Measurements from ENCODE around the gene ABCB6. TPM values are rescaled to one million over a fixed set of nuclear protein-coding genes. Genes with fewer than 3 reads are reported as not detected.

ABCB6 gene
- total RNA-seq, 1 experiment from 2014 or later: 21.1 TPM

DNA sequence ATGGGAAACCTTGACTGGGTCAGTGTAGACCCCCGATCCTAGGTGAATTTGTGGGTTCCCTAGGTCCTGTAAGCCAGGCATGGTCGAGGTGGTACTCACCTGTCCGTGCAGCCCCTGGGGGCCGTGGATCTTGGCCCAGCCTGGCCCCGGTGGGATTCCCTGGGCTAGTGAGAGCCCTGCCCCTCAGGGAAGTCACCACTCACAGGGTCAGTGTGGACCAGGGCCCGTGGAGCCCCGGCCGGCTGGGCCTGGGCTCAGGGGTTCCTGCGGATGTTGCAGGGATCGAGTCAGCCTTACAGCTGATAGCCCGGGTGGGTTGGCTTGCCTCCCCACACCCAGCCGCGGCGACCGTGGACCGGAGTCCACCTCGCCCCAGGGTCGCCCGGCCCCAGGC, 10.2 kb upstream of the ABCB6 start:
- peak overlapping the region; percentile 100 for H3K4me2 ChIP-seq (ENCODE audit: low read length)
- no peaks in the 10 kb centered on the region for H3K9me2 ChIP-seq (replicated peaks; ENCODE audit: low read length)
- peaks cover 51% of the 10 kb centered on the region for H3K79me2 ChIP-seq (ENCODE audit: low read length)
- DNase-seq (no peak), ATAC-seq (peak; percentile 26)
- intact Hi-C loops (cut with micrococcal nuclease): loop anchor here (1.0 kb wide), 1 partner anchor 20 kb away; no protein-coding TSS in a partner anchor
- H3K9ac ChIP-seq (ENCODE audit: low read length): peak overlapping the region; percentile 86
- peaks cover 4% of the 10 kb centered on the region for H3F3A ChIP-seq (ENCODE audit: low read length, unreplicated experiment)
- no TSS peak for BruUV-seq (replicated peaks)
- no peaks in the 10 kb centered on the region for H3K9me3 ChIP-seq (ENCODE audit: low read length)
- no peak overlapping the region for H3K27ac ChIP-seq (ENCODE audit: low read length)
- peaks cover 17% of the 10 kb centered on the region for H3K4me1 ChIP-seq (ENCODE audit: insufficient read depth, low read length)
- peaks cover 19% of the 10 kb centered on the region for H3K36me3 ChIP-seq (ENCODE audit: low read depth, low read length)
- peak overlapping the region; percentile 89; the same call in 1 of the 2 replicates for H2AFZ ChIP-seq (ENCODE audit: low read length)
- ChIA-PET POLR2A (ENCODE audit: unreplicated experiment) (interaction anchor here (1.2 kb wide), 1 partner anchor 66 kb away, joined by 3 read pairs; no protein-coding TSS in a partner anchor), CTCF (no interaction called here)
- H3K4me3 ChIP-seq (ENCODE audit: low read length): peak overlapping the region; percentile 74
- no peaks in the 10 kb centered on the region for H3K27me3 ChIP-seq (ENCODE audit: low read length)
- TF ChIP-seq EZH2 (IDR thresholded peaks at IDR 0.05; ENCODE audit: low read length, unreplicated experiment) (no peak), EZH2phosphoT487 (IDR thresholded peaks at IDR 0.05; ENCODE audit: borderline replicate concordance, low read length) (no peak)
- TF ChIP-seq, protein P1, sequence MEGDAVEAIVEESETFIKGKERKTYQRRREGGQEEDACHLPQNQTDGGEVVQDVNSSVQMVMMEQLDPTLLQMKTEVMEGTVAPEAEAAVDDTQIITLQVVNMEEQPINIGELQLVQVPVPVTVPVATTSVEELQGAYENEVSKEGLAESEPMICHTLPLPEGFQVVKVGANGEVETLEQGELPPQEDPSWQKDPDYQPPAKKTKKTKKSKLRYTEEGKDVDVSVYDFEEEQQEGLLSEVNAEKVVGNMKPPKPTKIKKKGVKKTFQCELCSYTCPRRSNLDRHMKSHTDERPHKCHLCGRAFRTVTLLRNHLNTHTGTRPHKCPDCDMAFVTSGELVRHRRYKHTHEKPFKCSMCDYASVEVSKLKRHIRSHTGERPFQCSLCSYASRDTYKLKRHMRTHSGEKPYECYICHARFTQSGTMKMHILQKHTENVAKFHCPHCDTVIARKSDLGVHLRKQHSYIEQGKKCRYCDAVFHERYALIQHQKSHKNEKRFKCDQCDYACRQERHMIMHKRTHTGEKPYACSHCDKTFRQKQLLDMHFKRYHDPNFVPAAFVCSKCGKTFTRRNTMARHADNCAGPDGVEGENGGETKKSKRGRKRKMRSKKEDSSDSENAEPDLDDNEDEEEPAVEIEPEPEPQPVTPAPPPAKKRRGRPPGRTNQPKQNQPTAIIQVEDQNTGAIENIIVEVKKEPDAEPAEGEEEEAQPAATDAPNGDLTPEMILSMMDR (conservative IDR thresholded peaks at IDR 0.05; ENCODE audit: low read depth, low read length): no peak
- H4K20me1 ChIP-seq (ENCODE audit: low read length): no peaks in the 10 kb centered on the region

DNA sequence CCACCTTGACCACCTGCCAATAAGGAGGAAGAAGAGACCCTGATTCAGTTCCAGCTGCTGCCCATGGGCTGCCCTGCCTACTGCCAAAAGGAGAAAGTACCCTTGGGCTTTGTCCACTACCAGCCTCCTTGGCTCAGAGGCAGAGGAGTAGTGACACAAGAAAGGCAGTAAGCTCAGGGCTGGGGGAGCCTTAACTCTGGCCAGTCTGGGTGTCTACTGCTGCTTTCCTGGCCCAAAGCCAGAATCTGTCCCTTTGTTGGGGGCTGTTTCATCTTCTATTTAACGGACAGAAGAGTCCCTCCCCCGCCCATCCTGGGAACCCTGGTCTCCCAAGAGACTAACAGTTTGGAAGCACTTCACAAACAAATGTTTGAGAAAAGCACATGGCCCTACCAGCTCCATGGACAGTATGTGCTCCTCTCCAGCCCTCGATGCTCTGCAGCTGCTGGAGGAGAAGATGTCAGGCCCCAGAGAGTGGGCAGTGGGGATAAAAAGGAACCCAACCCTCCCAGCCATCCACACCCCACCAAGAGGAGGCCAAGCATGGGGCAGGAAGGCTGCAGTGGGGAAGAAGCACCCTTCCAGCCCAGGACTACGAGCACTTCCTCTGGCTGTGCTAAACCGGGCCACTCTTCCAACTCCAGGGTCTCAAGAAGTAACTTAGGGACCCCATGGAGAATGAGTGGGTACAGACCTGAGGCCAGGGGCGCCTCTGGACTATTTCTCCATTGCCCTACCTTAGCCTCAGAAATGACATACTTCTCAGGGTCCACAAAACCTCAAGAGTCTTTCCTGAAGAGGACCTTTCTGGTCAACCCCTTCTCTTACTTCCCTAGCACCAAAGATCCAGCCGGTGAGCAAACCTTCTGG, 9.5 kb upstream of the ABCB6 start:
- Histone ChIP-seq H3K4me1 (ENCODE audit: insufficient read depth, low read length) (peaks cover 17% of the 10 kb centered on the region), H4K20me1 (ENCODE audit: low read length) (no peaks in the 10 kb centered on the region), H3K79me2 (ENCODE audit: low read length) (peaks cover 51% of the 10 kb centered on the region), H2AFZ (ENCODE audit: low read length) (peak overlapping the region; percentile 89; the same call in 1 of the 2 replicates), H3K27ac (ENCODE audit: low read length) (no peak overlapping the region), H3K4me2 (ENCODE audit: low read length) (peak overlapping the region; percentile 100), H3K4me3 (ENCODE audit: low read length) (peak overlapping the region; percentile 74), H3F3A (ENCODE audit: low read length, unreplicated experiment) (peaks cover 4% of the 10 kb centered on the region), H3K27me3 (ENCODE audit: low read length) (no peaks in the 10 kb centered on the region), H3K9me3 (ENCODE audit: low read length) (no peaks in the 10 kb centered on the region), H3K9ac (ENCODE audit: low read length) (peak overlapping the region; percentile 86), H3K9me2 (replicated peaks; ENCODE audit: low read length) (no peaks in the 10 kb centered on the region), H3K36me3 (ENCODE audit: low read depth, low read length) (peaks cover 18% of the 10 kb centered on the region)
- ChIA-PET CTCF (no interaction called here), POLR2A (ENCODE audit: unreplicated experiment) (interaction anchor here (1.2 kb wide), 1 partner anchor 67 kb away, joined by 3 read pairs; no protein-coding TSS in a partner anchor)
- no peak for ATAC-seq
- no peak for DNase-seq
- TSS peak; percentile 30 for BruUV-seq (replicated peaks)
- intact Hi-C loops (cut with micrococcal nuclease): no loop called here
- TF ChIP-seq EZH2phosphoT487 (IDR thresholded peaks at IDR 0.05; ENCODE audit: borderline replicate concordance, low read length) (no peak), EZH2 (IDR thresholded peaks at IDR 0.05; ENCODE audit: low read length, unreplicated experiment) (no peak)
- TF ChIP-seq, protein P1 (conservative IDR thresholded peaks at IDR 0.05; ENCODE audit: low read depth, low read length): no peak

DNA sequence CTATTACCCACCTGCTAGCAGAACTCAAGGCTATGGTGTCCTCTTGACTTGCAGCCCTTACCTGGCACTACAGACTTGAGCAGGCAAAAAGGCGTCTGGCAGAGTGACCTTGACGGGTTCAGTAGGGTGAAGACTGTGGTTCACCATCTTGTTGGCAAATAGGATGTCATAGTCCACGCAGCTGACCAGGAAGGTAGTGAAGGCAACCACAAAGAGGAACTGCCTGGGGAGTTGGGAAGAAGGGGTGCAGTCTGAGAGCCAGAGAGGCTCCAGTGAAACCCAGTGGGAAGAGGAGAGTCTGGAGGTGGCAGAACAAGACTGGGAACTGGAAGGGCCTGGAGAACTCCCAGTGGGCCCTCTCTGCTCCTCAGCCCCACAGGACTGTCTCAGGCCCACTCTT, 6.6 kb upstream of the ABCB6 start:
- H3F3A ChIP-seq (ENCODE audit: low read length, unreplicated experiment): no peaks in the 10 kb centered on the region
- peaks cover 26% of the 10 kb centered on the region for H3K79me2 ChIP-seq (ENCODE audit: low read length)
- TF ChIP-seq EZH2 (IDR thresholded peaks at IDR 0.05; ENCODE audit: low read length, unreplicated experiment) (no peak), EZH2phosphoT487 (IDR thresholded peaks at IDR 0.05; ENCODE audit: borderline replicate concordance, low read length) (no peak)
- TF ChIP-seq, protein P1 (conservative IDR thresholded peaks at IDR 0.05; ENCODE audit: low read depth, low read length): no peak
- H3K4me1 ChIP-seq (ENCODE audit: insufficient read depth, low read length): peaks cover 12% of the 10 kb centered on the region
- ChIA-PET CTCF (no interaction called here), POLR2A (ENCODE audit: unreplicated experiment) (no interaction called here)
- H3K4me2 ChIP-seq (ENCODE audit: low read length): no peak overlapping the region
- H3K4me3 ChIP-seq (ENCODE audit: low read length): no peak overlapping the region
- no peak overlapping the region for H3K27ac ChIP-seq (ENCODE audit: low read length)
- H3K9ac ChIP-seq (ENCODE audit: low read length): no peak overlapping the region
- peaks cover 14% of the 10 kb centered on the region for H3K36me3 ChIP-seq (ENCODE audit: low read depth, low read length)
- intact Hi-C loops (cut with micrococcal nuclease): no loop called here
- no TSS peak for BruUV-seq (replicated peaks)
- no peaks in the 10 kb centered on the region for H3K27me3 ChIP-seq (ENCODE audit: low read length)
- DNase-seq: no peak
- H2AFZ ChIP-seq (ENCODE audit: low read length): no peak overlapping the region
- H3K9me2 ChIP-seq (replicated peaks; ENCODE audit: low read length): no peaks in the 10 kb centered on the region
- H4K20me1 ChIP-seq (ENCODE audit: low read length): no peaks in the 10 kb centered on the region
- no peak for ATAC-seq
- H3K9me3 ChIP-seq (ENCODE audit: low read length): no peaks in the 10 kb centered on the region
